Keratinocyte (primary cell): Measurements from ENCODE around the gene ERBB2. TPM values are rescaled to one million over a fixed set of nuclear protein-coding genes. Genes with fewer than 3 reads are reported as not detected.

Experiments
- DNase-seq: peaks from one replicate; pipeline ENCODE4 v3.0.0-alpha.2; 2011; ENCODE audit warnings: low read depth, missing footprints, low spot score
- FAIRE-seq: peaks from 2 replicates; lab custom pipeline; 2011; peaks lifted over from hg19 to GRCh38; lab: Jason Lieb, UNC
- H2AFZ ChIP-seq: 2 replicates; pipeline ENCODE4 v1.6.0; 2012; ENCODE audit warnings: low read length, control low read depth, inconsistent platforms; ENCODE audit not compliant: control insufficient read depth
- H3K27ac ChIP-seq: 2 replicates; pipeline ENCODE4 v1.5.1; 2011; ENCODE audit warnings: low read length; ENCODE audit not compliant: control insufficient read depth, insufficient read depth
- H3K27me3 ChIP-seq: 3 replicates; pipeline ENCODE4 v1.6.0; 2011; ENCODE audit warnings: low read length; ENCODE audit not compliant: control insufficient read depth, insufficient read depth; ENCODE audit errors: extremely low read depth
- H3K36me3 ChIP-seq, 2 experiments: 2 replicates in 1 of 2; 3 replicates in 1 of 2; pipeline ENCODE4 v1.5.1; 2011; ENCODE audit warnings: low read length in 2 of 2, mild to moderate bottlenecking in 1 of 2; ENCODE audit not compliant: control insufficient read depth in 2 of 2, insufficient read depth in 2 of 2; ENCODE audit errors: extremely low read depth in 1 of 2
- H3K4me1 ChIP-seq: 3 replicates; pipeline ENCODE4 v1.5.1; 2011; ENCODE audit warnings: low read length; ENCODE audit not compliant: control insufficient read depth, insufficient read depth; ENCODE audit errors: extremely low read depth
- H3K4me2 ChIP-seq: 3 replicates; pipeline ENCODE4 v1.6.0; 2011; ENCODE audit warnings: low read depth, low read length; ENCODE audit not compliant: control insufficient read depth, insufficient read depth; ENCODE audit errors: extremely low read depth
- H3K4me3 ChIP-seq, 3 experiments: fragments of 200-600 bp in 1 of 3; sonication (generic) in 1 of 3; 2 replicates in 2 of 3; 3 replicates in 1 of 3; pipeline ENCODE4 v1.5.1; 2011 to 2016; ENCODE audit warnings: low read length in 3 of 3, mild to moderate bottlenecking in 3 of 3, control low read depth in 2 of 3, inconsistent platforms in 1 of 3, low read depth in 1 of 3, mixed read lengths in 1 of 3, mixed run types in 1 of 3, moderate library complexity in 1 of 3; ENCODE audit not compliant: control insufficient read depth in 2 of 3, insufficient read depth in 2 of 3; ENCODE audit errors: extremely low read depth in 1 of 3
- H3K79me2 ChIP-seq: 2 replicates; pipeline ENCODE4 v1.6.0; 2012; ENCODE audit warnings: low read length; ENCODE audit not compliant: control insufficient read depth, insufficient read depth
- H3K9ac ChIP-seq: 3 replicates; pipeline ENCODE4 v1.6.0; 2011; ENCODE audit warnings: low read length; ENCODE audit not compliant: control insufficient read depth, insufficient read depth; ENCODE audit errors: extremely low read depth
- H3K9me1 ChIP-seq: 3 replicates; pipeline ENCODE4 v1.6.0; 2011; ENCODE audit warnings: low read length; ENCODE audit not compliant: control insufficient read depth, insufficient read depth; ENCODE audit errors: extremely low read depth
- H3K9me3 ChIP-seq: 2 replicates; pipeline ENCODE4 v1.5.1; 2012; ENCODE audit warnings: low read depth, low read length; ENCODE audit not compliant: control insufficient read depth
- H4K20me1 ChIP-seq: 3 replicates; pipeline ENCODE4 v1.6.0; 2011; ENCODE audit warnings: low read length; ENCODE audit not compliant: control insufficient read depth, insufficient read depth; ENCODE audit errors: extremely low read depth
- CTCF ChIP-seq, 3 experiments: IDR thresholded peaks in 1 of 3; conservative IDR thresholded peaks in 1 of 3; optimal IDR thresholded peaks in 1 of 3; 2 replicates in 2 of 3; 3 replicates in 1 of 3; pipeline versions ENCODE3 to v1.5.1; 2011; ENCODE audit warnings: low read length in 3 of 3, mild to moderate bottlenecking in 3 of 3, moderate library complexity in 2 of 3, control low read depth in 1 of 3, inconsistent platforms in 1 of 3; ENCODE audit not compliant: insufficient read depth in 2 of 3; ENCODE audit errors: extremely low read depth in 1 of 3
- EZH2 ChIP-seq: IDR thresholded peaks from one replicate; pipeline ENCODE4 v1.6.1; 2012; ENCODE audit warnings: inconsistent platforms, mild to moderate bottlenecking, low read length, moderate library complexity
- dilution Hi-C: fragments of 300-500 bp; cut with MboI; formaldehyde crosslinking; loops from one replicate; pipeline ENCODE4 v1.7.0; 2020; ENCODE audit warnings: low sequenced_read_pairs; ENCODE audit not compliant: extremely low pct_ligation_motif_present
- polyA plus RNA-seq, 5 experiments: library from polyadenylated mRNA; depleted of rRNA in 3 of 5; stranded (reverse) in 3 of 5; stranded (forward) in 1 of 5; unstranded in 1 of 5; fragments of >200 nt; gene quantifications; 1 replicate in 1 of 5; 2 replicates in 3 of 5; 3 replicates in 1 of 5; pipeline versions ENCODE4 v1.2.1 to v1.2.3, GENCODE V29; 2011 to 2012; ENCODE audit warnings: missing spikeins in 2 of 5, low read depth in 1 of 5, low replicate concordance in 1 of 5

The ERBB2 gene
- polyA plus RNA-seq, 1 donor (not counting 4 experiments of a cell fraction or from before 2014, with no cell fraction given): 21.4 TPM

GRCh38 chr17:39701784-39702422 is 2.0 kb downstream of the ERBB2 start:
- no peak overlapping the region for H3K4me3 ChIP-seq
- H3K27ac ChIP-seq: no peak overlapping the region
- no peaks in the 10 kb centered on the region for H4K20me1 ChIP-seq

GRCh38 chr17:39702901-39703893 is 3.3 kb downstream of the ERBB2 start:
- no peak overlapping the region for H3K9ac ChIP-seq
- H3K27me3 ChIP-seq: no peaks in the 10 kb centered on the region
- DNase-seq: no peak
- H4K20me1 ChIP-seq: no peaks in the 10 kb centered on the region
- no peak for FAIRE-seq
- dilution Hi-C loops: no loop called here
- H3K36me3 ChIP-seq: peaks cover 0 to 7% of the 10 kb centered on the region in 2 experiments
- no peak overlapping the region for H3K27ac ChIP-seq
- no peak overlapping the region for H3K4me2 ChIP-seq
- H2AFZ ChIP-seq: no peak overlapping the region
- no peak overlapping the region for H3K4me3 ChIP-seq
- H3K4me1 ChIP-seq: peaks cover 40% of the 10 kb centered on the region
- peaks cover 22% of the 10 kb centered on the region for H3K79me2 ChIP-seq
- H3K9me1 ChIP-seq: peaks cover 4% of the 10 kb centered on the region
- TF ChIP-seq EZH2 (no peak), CTCF (optimal IDR thresholded peaks at IDR 0.05 in 1 of 3, IDR thresholded peaks at IDR 0.05 in 1 of 3, conservative IDR thresholded peaks at IDR 0.05 in 1 of 3; ENCODE audit: extremely low read depth in 1 of 3, insufficient read depth in 2 of 3, low read length in 3 of 3) (no peak)
- no peaks in the 10 kb centered on the region for H3K9me3 ChIP-seq

More at GRCh38 chr17:39701784-39702422, 2.0 kb downstream of the ERBB2 start:
- Histone ChIP-seq H3K79me2 (peaks cover 22% of the 10 kb centered on the region), H3K9ac (no peak overlapping the region), H3K9me3 (no peaks in the 10 kb centered on the region), H3K36me3 (no peaks in the 10 kb centered on the region), H3K4me1 (peaks cover 38% of the 10 kb centered on the region), H3K4me2 (peak overlapping the region; percentile 80), H3K27me3 (no peaks in the 10 kb centered on the region), H3K9me1 (peaks cover 4% of the 10 kb centered on the region), H2AFZ (no peak overlapping the region)
- peak; percentile 64 for FAIRE-seq
- DNase-seq: no peak
- dilution Hi-C loops: no loop called here
- no peak for TF ChIP-seq CTCF (optimal IDR thresholded peaks at IDR 0.05 in 1 of 3, IDR thresholded peaks at IDR 0.05 in 1 of 3, conservative IDR thresholded peaks at IDR 0.05 in 1 of 3; ENCODE audit: extremely low read depth in 1 of 3, insufficient read depth in 2 of 3, low read length in 3 of 3)
